ENCODE measurements around the gene CYP2A7. TPM values are rescaled to one million over a fixed set of nuclear protein-coding genes. Genes with fewer than 3 reads are reported as not detected.
"Not testable (repeated sequence)": the region's sequence is repeated elsewhere in the genome, so short reads cannot be mapped to it uniquely, and the experiment has no call there.

CYP2A7 gene
- total RNA-seq, 1 donor from 2014 or later = not detected

DNA sequence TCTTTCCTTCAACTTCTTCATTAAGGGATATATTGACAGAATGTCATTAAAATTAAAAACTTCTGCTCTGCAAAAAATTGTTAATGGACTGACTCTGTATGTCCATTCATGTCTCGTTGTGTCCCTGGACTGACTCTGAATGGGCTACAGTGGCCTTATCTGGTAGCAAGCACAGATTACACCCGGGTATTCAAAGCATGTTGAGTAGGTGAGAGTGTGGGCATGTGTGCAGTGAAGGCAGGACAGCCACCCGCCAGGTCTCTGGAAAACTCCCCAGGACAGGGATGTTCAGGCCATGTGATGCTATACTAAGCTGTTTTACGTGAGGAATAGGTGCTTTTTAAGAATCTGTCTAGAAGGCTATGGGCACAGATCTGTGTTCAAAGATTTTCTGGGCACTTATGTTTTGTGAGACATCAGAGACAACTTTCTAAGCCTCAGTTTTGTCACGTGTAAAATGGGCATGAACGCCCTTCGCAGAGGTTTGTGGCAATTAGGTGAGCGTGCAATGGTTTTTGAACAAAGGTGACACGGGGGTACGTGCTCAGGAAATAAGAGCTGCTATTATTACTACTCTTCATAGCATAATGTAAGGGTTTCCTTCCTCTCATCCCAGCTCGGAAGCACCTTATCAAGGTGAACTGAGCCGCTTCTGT is 38.9 kb downstream of the CYP2A7 start:
- not testable (repeated sequence) for DNase-seq (ENCODE audit: low read depth)

DNA sequence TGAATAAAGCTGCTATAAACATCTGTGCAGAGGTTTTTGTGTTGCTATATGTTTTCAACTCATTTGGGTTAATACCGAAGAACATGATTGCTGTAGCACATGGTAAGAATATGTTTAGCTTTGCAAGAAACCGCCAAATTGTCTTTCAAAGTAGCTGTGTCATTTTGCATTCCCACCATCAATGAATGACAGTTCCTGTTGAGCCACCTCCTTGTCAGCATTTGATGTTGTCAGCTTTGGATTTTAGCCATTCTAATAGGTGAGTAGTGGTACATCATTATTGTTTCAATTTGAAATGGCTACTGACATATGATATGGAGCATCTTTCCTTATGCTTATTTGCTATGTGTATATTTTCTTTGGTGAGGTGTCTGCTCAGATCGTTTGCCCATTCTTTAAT is 40.0 kb downstream of the CYP2A7 start:
- DNase-seq (ENCODE audit: low read depth) = not testable (repeated sequence)

- not testable (repeated sequence) for DNase-seq (ENCODE audit: low read depth)
Observed at GRCh38 chr19:40838477-40838876, 43.6 kb downstream of the CYP2A7 start.

- DNase-seq (ENCODE audit: low read depth) = no peak
Observed at GRCh38 chr19:40836754-40837429, 45.1 kb downstream of the CYP2A7 start.

DNA sequence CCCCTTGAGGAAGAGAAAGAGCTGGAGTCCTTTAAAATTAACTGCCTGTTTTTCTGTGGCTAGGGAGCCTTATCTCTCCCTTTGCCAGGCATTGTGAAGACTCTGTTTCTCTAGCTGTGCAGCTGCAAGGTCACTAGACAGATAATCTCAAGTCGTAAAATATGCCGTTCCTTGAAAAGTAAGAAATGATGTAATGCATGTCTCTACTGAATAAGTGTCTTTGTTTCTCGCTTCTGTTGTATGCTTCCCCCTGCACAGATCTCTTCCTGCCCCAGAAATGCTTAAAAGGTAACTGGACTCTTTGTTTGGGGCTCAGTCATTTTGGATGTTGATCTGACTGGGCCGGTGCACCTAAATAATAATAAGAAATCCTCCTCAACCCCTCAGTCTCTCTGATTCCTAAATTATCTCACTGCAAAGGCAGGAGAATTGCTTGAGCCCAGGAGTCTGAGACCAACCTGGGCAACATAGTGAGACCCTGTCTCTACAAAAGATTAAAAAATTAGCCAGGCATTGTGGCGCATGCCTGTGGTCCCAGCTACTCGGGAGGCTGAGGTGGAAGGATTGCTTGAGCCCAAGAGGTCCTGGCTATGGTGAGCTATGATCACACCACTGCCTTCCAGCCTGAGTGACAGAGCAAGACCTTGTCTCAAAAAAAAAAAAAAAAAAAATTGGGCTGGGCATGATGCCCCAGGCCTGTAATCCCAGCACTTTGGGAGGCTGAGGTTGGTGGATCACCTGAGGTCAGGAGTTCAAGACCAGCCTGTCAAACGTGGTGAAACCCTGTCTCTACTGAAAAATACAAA is 48.1 kb downstream of the CYP2A7 start:
- DNase-seq (ENCODE audit: low read depth) = not testable (repeated sequence)

DNA sequence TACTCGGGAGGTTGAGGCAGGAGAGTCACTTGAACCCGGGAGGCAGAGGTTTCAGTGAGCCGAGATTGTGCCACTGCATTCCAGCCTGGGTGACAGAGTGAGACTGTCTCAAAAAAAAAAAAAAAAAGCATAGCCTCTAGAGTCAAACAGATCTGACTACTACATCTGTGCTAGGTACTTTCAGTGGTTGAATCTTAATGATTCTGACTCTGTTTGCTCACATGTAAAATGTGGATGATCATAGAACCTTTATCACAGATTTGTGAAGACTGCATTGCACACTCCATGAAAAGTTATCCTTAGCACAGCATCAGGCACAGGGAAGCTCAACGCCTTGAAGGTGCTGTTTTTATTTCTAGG is 49.6 kb downstream of the CYP2A7 start:
- DNase-seq (ENCODE audit: low read depth) = not testable (repeated sequence)

DNA sequence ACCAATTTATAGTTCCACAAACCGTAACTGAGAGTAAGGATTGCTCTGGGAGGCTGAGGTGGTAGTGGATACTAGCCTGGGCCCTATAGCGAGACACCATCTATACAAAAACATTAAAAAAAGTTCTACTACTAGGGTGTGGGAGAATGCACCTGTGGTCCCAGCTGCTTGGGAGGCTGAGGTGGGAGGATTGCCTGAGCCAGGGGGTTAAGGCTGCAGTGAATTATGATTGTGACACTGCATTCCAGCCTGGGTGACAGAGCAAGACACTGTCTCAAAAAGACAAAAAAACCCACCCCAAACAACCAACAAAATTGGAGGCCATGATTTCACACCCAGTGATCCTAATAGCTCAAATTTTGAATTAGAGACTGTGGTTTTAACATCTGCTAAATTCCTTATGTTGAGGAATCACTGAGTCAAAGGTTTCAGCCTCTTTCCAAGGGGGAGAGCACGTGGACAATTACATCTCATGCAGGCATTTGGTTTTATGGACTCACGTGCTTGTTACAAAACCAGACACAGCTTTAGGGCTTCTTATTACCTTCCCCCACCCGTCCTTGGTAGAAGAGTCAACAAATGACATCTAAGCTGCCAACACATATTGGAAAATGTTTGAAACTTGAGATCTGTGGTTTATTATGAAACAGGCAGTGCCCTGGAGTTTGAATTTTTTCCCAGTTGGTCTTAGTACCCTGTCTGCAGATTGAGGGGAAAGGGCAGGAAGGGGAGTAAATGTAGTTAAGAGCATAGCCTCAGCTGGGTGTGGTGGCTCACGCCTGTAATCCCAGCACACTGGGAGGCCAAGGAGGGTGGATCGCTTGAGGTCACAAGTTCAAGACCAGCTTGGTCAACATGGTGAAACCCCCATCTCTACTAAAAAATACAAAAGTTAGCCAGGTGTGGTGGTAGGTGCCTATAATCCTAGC is 50.3 kb downstream of the CYP2A7 start:
- peak; percentile 92 for DNase-seq (ENCODE audit: low read depth)

- not testable (repeated sequence) for DNase-seq (ENCODE audit: low read depth)
Observed at GRCh38 chr19:40830741-40831140, 51.3 kb downstream of the CYP2A7 start.

- no peak for DNase-seq (ENCODE audit: low read depth)
Observed at GRCh38 chr19:40829205-40829604, 52.8 kb downstream of the CYP2A7 start.

- no peak for DNase-seq (ENCODE audit: low read depth)
Observed at GRCh38 chr19:40827386-40828247, 54.4 kb downstream of the CYP2A7 start.

DNA sequence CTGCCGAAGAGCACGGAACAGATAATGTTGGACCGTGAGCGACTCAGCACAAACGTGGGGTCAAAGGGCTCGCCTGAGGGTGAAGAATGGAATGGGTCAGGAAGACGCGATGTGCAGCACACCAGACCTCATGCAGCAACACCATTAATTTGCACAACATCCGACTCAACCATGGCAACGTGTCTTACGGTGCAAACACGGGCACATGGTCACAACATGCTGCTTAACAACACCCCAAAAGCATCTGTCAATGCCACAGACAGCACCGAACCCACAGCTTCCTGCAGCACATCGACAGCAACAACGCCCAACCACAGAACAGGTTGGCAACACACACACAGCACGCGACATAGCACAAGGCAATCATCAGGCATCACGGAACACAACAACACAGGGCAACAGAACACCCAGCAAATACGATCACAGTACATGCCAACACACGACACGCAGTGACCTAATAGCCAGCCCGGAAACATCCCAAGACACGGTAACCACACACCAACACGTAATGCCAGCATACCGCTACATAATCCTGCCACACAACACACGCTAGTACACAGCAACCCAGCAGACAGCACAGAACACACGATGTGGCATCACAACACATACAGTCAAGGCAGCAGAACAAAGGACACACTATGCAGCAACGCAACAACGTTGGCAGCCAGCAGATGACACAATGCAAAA is 55.2 kb downstream of the CYP2A7 start:
- DNase-seq (ENCODE audit: low read depth) = not testable (repeated sequence)

- not testable (repeated sequence) for DNase-seq (ENCODE audit: low read depth)
Observed at GRCh38 chr19:40826312-40826698, 55.7 kb downstream of the CYP2A7 start.

GRCh38 chr19:40825460-40826095 is 56.5 kb downstream of the CYP2A7 start:
- DNase-seq (ENCODE audit: low read depth) = not testable (repeated sequence)

Other genes with a start within 250 kb of the CYP2A7 start
- gene NUMBL, start 191.6 kb downstream of the CYP2A7 start, total RNA-seq = 9.9 and 31.0 TPM in 2 replicates
- 18.6 and 44.0 TPM in 2 replicates for gene COQ8B, start 165.3 kb downstream of the CYP2A7 start, total RNA-seq
- gene ITPKC, start 165.1 kb downstream of the CYP2A7 start, total RNA-seq = 17.6 and 25.0 TPM in 2 replicates
- 0.35 and 4.5 TPM in 2 replicates for gene ACTMAP, start 131.8 kb downstream of the CYP2A7 start, total RNA-seq
- 17.4 and 20.5 TPM in 2 replicates for gene SNRPA, start 131.0 kb downstream of the CYP2A7 start, total RNA-seq
- gene MIA, start 106.7 kb downstream of the CYP2A7 start, total RNA-seq = not detected in 2 replicates
- 5.9 and 9.9 TPM in 2 replicates for gene RAB4B, start 104.0 kb downstream of the CYP2A7 start, total RNA-seq
- gene EGLN2, start 83.0 kb downstream of the CYP2A7 start, total RNA-seq = 76.1 and 89.3 TPM in 2 replicates
- not detected in 2 replicates for gene CYP2A6, start 31.8 kb downstream of the CYP2A7 start, total RNA-seq
- gene CYP2B6, start 109.1 kb upstream of the CYP2A7 start, total RNA-seq = 0.05 TPM in 1 of 2 replicates, not detected in the other
- gene CYP2A13, start 206.2 kb upstream of the CYP2A7 start, total RNA-seq = not detected in 2 replicates
- gene CYP2F1, start 232.2 kb upstream of the CYP2A7 start, total RNA-seq = not detected in 2 replicates

Data from renal cortical epithelial cell (primary cell).